NCI-H2196 treated with DMSO at 0.1 percent for 48 hours (cell line): ENCODE data around the gene CAMK2A.

Experiments used
- DNase-seq: peaks from one replicate; lab custom pipeline; 2025; ENCODE audit not compliant: unreplicated experiment; lab: John Stamatoyannopoulos, UW

Gene CAMK2A

GRCh38 chr5:150279330-150280020 lies 10.1 kb downstream of the CAMK2A start:
- no peak for DNase-seq

- no peak for DNase-seq
Observed at GRCh38 chr5:150278916-150279315, 10.7 kb downstream of the CAMK2A start.

GRCh38 chr5:150278046-150278730 lies 11.4 kb downstream of the CAMK2A start:
- no peak for DNase-seq

GRCh38 chr5:150277043-150277442 lies 12.5 kb downstream of the CAMK2A start:
- DNase-seq, result no peak

- no peak for DNase-seq
Observed at GRCh38 chr5:150274811-150275210, 14.8 kb downstream of the CAMK2A start.

- DNase-seq, result no peak
Observed at GRCh38 chr5:150272531-150272930, 17.0 kb downstream of the CAMK2A start.

GRCh38 chr5:150271923-150272322 lies 17.6 kb downstream of the CAMK2A start:
- DNase-seq, result no peak

GRCh38 chr5:150271296-150271692 lies 18.3 kb downstream of the CAMK2A start:
- DNase-seq, result no peak

GRCh38 chr5:150270541-150271295 lies 18.9 kb downstream of the CAMK2A start:
- DNase-seq, result no peak

- no peak for DNase-seq
Observed at GRCh38 chr5:150266871-150267291, 22.7 kb downstream of the CAMK2A start.

- DNase-seq, result no peak
Observed at GRCh38 chr5:150265870-150266383, 23.6 kb downstream of the CAMK2A start.

- no peak for DNase-seq
Observed at GRCh38 chr5:150264667-150265603, 24.6 kb downstream of the CAMK2A start.

GRCh38 chr5:150263801-150264621 lies 25.6 kb downstream of the CAMK2A start:
- no peak for DNase-seq

GRCh38 chr5:150263375-150263775 lies 26.2 kb downstream of the CAMK2A start:
- no peak for DNase-seq

- no peak for DNase-seq
Observed at GRCh38 chr5:150262502-150262901, 27.1 kb downstream of the CAMK2A start.

GRCh38 chr5:150261231-150261630 lies 28.3 kb downstream of the CAMK2A start:
- no peak for DNase-seq

GRCh38 chr5:150258130-150258529 lies 31.4 kb downstream of the CAMK2A start:
- DNase-seq, result no peak

GRCh38 chr5:150257424-150257823 lies 32.1 kb downstream of the CAMK2A start:
- no peak for DNase-seq

GRCh38 chr5:150256410-150257064 lies 33.0 kb downstream of the CAMK2A start:
- no peak for DNase-seq
